ENCODE measurements around the gene SUSD1. TPM values are rescaled to one million over a fixed set of nuclear protein-coding genes. Genes with fewer than 3 reads are reported as not detected.

The SUSD1 gene
- total and polyA plus RNA-seq, 2 donors (not counting 3 experiments of a cell fraction or from before 2014, with no cell fraction given), result 33.1 to 37.8 TPM

GRCh38 chr9:112000743-112001142 is 174.4 kb downstream of the SUSD1 start:
- CTCF ChIA-PET, result interaction anchor here (1.2 to 2.5 kb wide), 2 partner anchors 10 to 74 kb away, joined by 4 to 16 read pairs; no protein-coding TSS in a partner anchor

More at GRCh38 chr9:112000743-112001142, 174.4 kb downstream of the SUSD1 start:
- Histone ChIP-seq H3K4me2 (ENCODE audit: insufficient read depth, low read length) (no peak overlapping the region), H2AFZ (ENCODE audit: low read depth, low read length) (no peak overlapping the region), H3K4me1 (ENCODE audit: control insufficient read depth, extremely low read depth, insufficient read depth, low read length) (peaks cover 9% of the 10 kb centered on the region), H3K79me2 (ENCODE audit: control insufficient read depth, insufficient read depth, low read length) (no peaks in the 10 kb centered on the region), H3K27me3 (ENCODE audit: control insufficient read depth in 2 of 2, insufficient read depth in 2 of 2, low read length in 2 of 2) (no peaks in the 10 kb centered on the region), H3K9ac (replicated peaks; ENCODE audit: extremely low read depth, insufficient read depth, low read length) (no peak overlapping the region), H3K9me3 (replicated peaks; ENCODE audit: control insufficient read depth, insufficient read depth, low read length) (no peaks in the 10 kb centered on the region), H3K9me1 (replicated peaks; ENCODE audit: control insufficient read depth, extremely low read depth, insufficient read depth, low read length) (no peaks in the 10 kb centered on the region), H3K36me3 (ENCODE audit: control insufficient read depth in 2 of 2, extremely low read depth in 1 of 2, insufficient read depth in 2 of 2, low read length in 2 of 2) (no peaks in the 10 kb centered on the region), H4K20me1 (replicated peaks; ENCODE audit: control insufficient read depth, extremely low read depth, insufficient read depth, low read length) (no peaks in the 10 kb centered on the region), H3K27ac (ENCODE audit: insufficient read depth, low read depth, low read length) (no peak overlapping the region), H3K4me3 (replicated peaks in 1 of 3; ENCODE audit: insufficient read depth in 1 of 3, low read depth in 1 of 3, low read length in 3 of 3) (no peak overlapping the region)
- BruUV-seq (replicated peaks), result no TSS peak
- DNase-seq (ENCODE audit: low read depth, low spot score) (no peak), FAIRE-seq (no peak)
- intact Hi-C loops (cut with micrococcal nuclease) (no loop called here), dilution Hi-C loops (cut with MboI; ENCODE audit: extremely low pct_ligation_motif_present, low sequenced_read_pairs) (no loop called here)
- POLR2A ChIA-PET, result no interaction called here
- no peak for TF ChIP-seq FOS (IDR thresholded peaks at IDR 0.05; ENCODE audit: borderline replicate concordance, insufficient read depth, low read length)
- no peak for TF ChIP-seq CTCF (IDR thresholded peaks at IDR 0.05; ENCODE audit: extremely low read depth in 1 of 2, insufficient read depth in 1 of 2, low read depth in 1 of 2, low read length in 2 of 2)
- TF ChIP-seq POLR2AphosphoS5 (IDR thresholded peaks at IDR 0.05; ENCODE audit: insufficient read depth, low read depth, low read length), result no peak
- TF ChIP-seq EZH2 (IDR thresholded peaks at IDR 0.05; ENCODE audit: borderline replicate concordance, low read depth, low read length, severe bottlenecking), result no peak
- no peak for TF ChIP-seq GATA2 (IDR thresholded peaks at IDR 0.05; ENCODE audit: insufficient read depth, insufficient read length, low read depth, low read length)
- no peak for TF ChIP-seq MYC (IDR thresholded peaks at IDR 0.05; ENCODE audit: low read depth, low read length)
- TF ChIP-seq, protein P1, sequence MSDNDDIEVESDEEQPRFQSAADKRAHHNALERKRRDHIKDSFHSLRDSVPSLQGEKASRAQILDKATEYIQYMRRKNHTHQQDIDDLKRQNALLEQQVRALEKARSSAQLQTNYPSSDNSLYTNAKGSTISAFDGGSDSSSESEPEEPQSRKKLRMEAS (IDR thresholded peaks at IDR 0.05; ENCODE audit: insufficient read depth, insufficient read length), result no peak
- TF ChIP-seq POLR2A (IDR thresholded peaks at IDR 0.05; ENCODE audit: low read depth, low read length), result no peak
- no peak for TF ChIP-seq JUN (IDR thresholded peaks at IDR 0.05; ENCODE audit: borderline replicate concordance, insufficient read depth, insufficient read length, low read depth)

Data from endothelial cell of umbilical vein (primary cell).